Activated T-helper 9 cell treated with anti-CD3 and anti-CD28 coated beads, Interleukin-2, amount 50 U/mL, for 16 hours (primary cell): Measurements from ENCODE around the gene SP9.
"Not testable (repeated sequence)": the region's sequence is repeated elsewhere in the genome, so short reads cannot be mapped to it uniquely, and the experiment has no call there.

ENCODE experiments used
- DNase-seq: peaks from one replicate; pipeline ENCODE4 v3.0.0-alpha.2; 2020; ENCODE audit warnings: low read depth

The SP9 gene

GRCh38 chr2:174344716-174345461 is 10.1 kb downstream of the SP9 start:
- no peak for DNase-seq

- no peak for DNase-seq
Measured at GRCh38 chr2:174350018-174350417, 15.3 kb downstream of the SP9 start.

- DNase-seq: no peak
Measured at GRCh38 chr2:174350593-174351181, 15.9 kb downstream of the SP9 start.

- no peak for DNase-seq
Measured at GRCh38 chr2:174353004-174353403, 18.2 kb downstream of the SP9 start.

GRCh38 chr2:174356347-174356746 is 21.6 kb downstream of the SP9 start:
- no peak for DNase-seq

GRCh38 chr2:174359663-174360062 is 24.9 kb downstream of the SP9 start:
- not testable (repeated sequence) for DNase-seq

- DNase-seq: no peak
Measured at GRCh38 chr2:174362949-174363348, 28.2 kb downstream of the SP9 start.

- DNase-seq: not testable (repeated sequence)
Measured at GRCh38 chr2:174363492-174364225, 28.9 kb downstream of the SP9 start.

GRCh38 chr2:174364628-174365027 is 29.9 kb downstream of the SP9 start:
- no peak for DNase-seq

- DNase-seq: no peak
Measured at GRCh38 chr2:174365571-174365970, 30.8 kb downstream of the SP9 start.

GRCh38 chr2:174368691-174369090 is 33.9 kb downstream of the SP9 start:
- DNase-seq: no peak

GRCh38 chr2:174376967-174377366 is 42.2 kb downstream of the SP9 start:
- DNase-seq: no peak

- DNase-seq: no peak
Measured at GRCh38 chr2:174383796-174384195, 49.0 kb downstream of the SP9 start.

- no peak for DNase-seq
Measured at GRCh38 chr2:174385201-174385600, 50.4 kb downstream of the SP9 start.
